Adrenal gland (tissue), 12 donors: Measurements from ENCODE around the gene RNF138. TPM values are rescaled to one million over a fixed set of nuclear protein-coding genes. Genes with fewer than 3 reads are reported as not detected.

ENCODE experiments used
- DNase-seq, 7 donors: peaks; one replicate each; pipeline ENCODE4 v3.0.0-alpha.2; 2019 to 2020
- H3K27ac ChIP-seq, 5 donors: fragments of 200-600 bp; sonication (generic) in 4 of 5; 1 replicate in 3 of 5; 2 replicates in 2 of 5; pipeline versions ENCODE4 v1.5.1 to v1.8.0; 2016 to 2020; ENCODE audit warnings: mild to moderate bottlenecking in 1 of 5
- H3K27me3 ChIP-seq: fragments of 200-600 bp; 2 replicates; pipeline ENCODE4 v1.8.0; 2021
- H3K36me3 ChIP-seq, 2 donors: fragments of 200-600 bp; replicated peaks in 1 of 2; 1 replicate in 1 of 2; 2 replicates in 1 of 2; pipeline versions ENCODE4 v1.5.1 to v1.8.0; 2018 to 2022
- H3K4me1 ChIP-seq, 2 donors: fragments of 200-600 bp; replicated peaks in 1 of 2; 1 replicate in 1 of 2; 2 replicates in 1 of 2; pipeline versions ENCODE4 v1.5.1 to v1.8.0; 2018 to 2021
- H3K4me3 ChIP-seq, 4 donors: fragments of 200-600 bp; sonication (generic) in 3 of 4; one replicate each; pipeline ENCODE4 v1.5.1; 2016 to 2018
- H3K9me3 ChIP-seq, 3 donors: fragments of 200-600 bp; sonication (generic) in 1 of 3; replicated peaks in 1 of 3; 1 replicate in 2 of 3; 2 replicates in 1 of 3; pipeline versions ENCODE4 v1.5.1 to v1.8.0; 2016 to 2021
- POLR2A ChIP-seq, 2 donors: fragments of 450-650 bp; IDR thresholded peaks; one replicate each; pipeline ENCODE4 v1.6.1; 2017; ENCODE audit warnings: antibody characterized with exemption in 2 of 2, mild to moderate bottlenecking in 2 of 2, moderate library complexity in 1 of 2
- WGBS, 4 donors: extraction: QIAGEN DNeasy Blood & Tissue Kit in 2 of 4; methylation state at CpG; one replicate each; pipeline versions ENCODE4 v1.1.5 to v1.1.7; 2013 to 2017; 5-methylcytosine and 5-hydroxymethylcytosine counted together
- intact Hi-C, 2 donors: fragments of 100-400 bp; cut with DNase I; formaldehyde crosslinking; loops; one replicate each; pipeline versions ENCODE4 v1.14.1 to v1.15.0; 2022 to 2023
- polyA plus RNA-seq, 3 donors: library from polyadenylated mRNA; stranded (reverse); fragments of 200-250 nt in 2 of 3; fragments of 350-450 nt in 1 of 3; fragmentation: Illumina TruSeq in 1 of 3; extraction: RNeasy Lipid Tissue Mini Kit (QIAGEN cat#74804) in 1 of 3; gene quantifications; one replicate each; pipeline ENCODE4 v1.2.3, GENCODE V29; 2013 to 2014
- total RNA-seq, 9 donors: library from RNA; depleted of rRNA in 4 of 9; stranded (reverse); fragments of >200 nt in 4 of 9; fragments of 120-200 nt in 1 of 9; fragmentation: NEBNext Ultra II Directional in 1 of 9; extraction: Animal tissue kit (Norgen Biotek cat#: 25700) in 1 of 9; gene quantifications; one replicate each; pipeline versions ENCODE4 v1.1.0 to v1.2.4, GENCODE V29; 2013 to 2023
- TF ChIP-seq, protein P1 (sequence below), 6 experiments: fragments of 450-650 bp in 4 of 6; fragments of 200-600 bp in 2 of 6; sonication (generic) in 1 of 6; IDR thresholded peaks; 1 replicate in 5 of 6; 2 replicates in 1 of 6; pipeline versions ENCODE4 v1.5.1 to v1.8.0; 2016 to 2021; ENCODE audit warnings: antibody characterized with exemption in 6 of 6, mild to moderate bottlenecking in 2 of 6, moderate library complexity in 1 of 6
- donor health status: healthy with polysubstance abuse.
- donor health status: Bipolar disorder and iron deficiency.
- donor health status: DM: yes; HTN: yes; CAD: no.
- donor health status: DM: no; HTN: no; CAD: no.
- donor health status: DM: no; HTN: no; CAD: no.
- donor health status: DM: yes; HTN: yes; CAD: no.

RNF138 gene
- total and polyA plus RNA-seq, 12 donors, result 5.2 to 41.6 (median 15.2) TPM

GRCh38 chr18:32148185-32148870, 56.7 kb downstream of the RNF138 start:
- TF ChIP-seq, protein P1, sequence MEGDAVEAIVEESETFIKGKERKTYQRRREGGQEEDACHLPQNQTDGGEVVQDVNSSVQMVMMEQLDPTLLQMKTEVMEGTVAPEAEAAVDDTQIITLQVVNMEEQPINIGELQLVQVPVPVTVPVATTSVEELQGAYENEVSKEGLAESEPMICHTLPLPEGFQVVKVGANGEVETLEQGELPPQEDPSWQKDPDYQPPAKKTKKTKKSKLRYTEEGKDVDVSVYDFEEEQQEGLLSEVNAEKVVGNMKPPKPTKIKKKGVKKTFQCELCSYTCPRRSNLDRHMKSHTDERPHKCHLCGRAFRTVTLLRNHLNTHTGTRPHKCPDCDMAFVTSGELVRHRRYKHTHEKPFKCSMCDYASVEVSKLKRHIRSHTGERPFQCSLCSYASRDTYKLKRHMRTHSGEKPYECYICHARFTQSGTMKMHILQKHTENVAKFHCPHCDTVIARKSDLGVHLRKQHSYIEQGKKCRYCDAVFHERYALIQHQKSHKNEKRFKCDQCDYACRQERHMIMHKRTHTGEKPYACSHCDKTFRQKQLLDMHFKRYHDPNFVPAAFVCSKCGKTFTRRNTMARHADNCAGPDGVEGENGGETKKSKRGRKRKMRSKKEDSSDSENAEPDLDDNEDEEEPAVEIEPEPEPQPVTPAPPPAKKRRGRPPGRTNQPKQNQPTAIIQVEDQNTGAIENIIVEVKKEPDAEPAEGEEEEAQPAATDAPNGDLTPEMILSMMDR (IDR thresholded peaks at IDR 0.05), result no peak
- TF ChIP-seq POLR2A (IDR thresholded peaks at IDR 0.05), result no peak
- Histone ChIP-seq H3K9me3 (no peaks in the 10 kb centered on the region), H3K4me3 (no peak overlapping the region)

GRCh38 chr18:32152705-32153448, 61.2 kb downstream of the RNF138 start:
- Histone ChIP-seq H3K4me3 (no peak overlapping the region), H3K4me1 (no peaks in the 10 kb centered on the region), H3K9me3 (no peaks in the 10 kb centered on the region), H3K27ac (no peak overlapping the region), H3K36me3 (no peaks in the 10 kb centered on the region), H3K27me3 (no peaks in the 10 kb centered on the region)
- WGBS, 4 donors, result 79 to 87% (median 83%) methylated on average over 4 to 5 of the region's 5 CpGs
- DNase-seq, result no peak
- intact Hi-C loops, result loop anchor here in 1 of 2 donors (10.0 kb wide), 1 partner anchor 322 kb away; the partner anchor contains the start of gene GAREM1
- TF ChIP-seq POLR2A (IDR thresholded peaks at IDR 0.05), result no peak
- TF ChIP-seq, protein P1 (IDR thresholded peaks at IDR 0.05), result no peak

More at GRCh38 chr18:32148185-32148870, 56.7 kb downstream of the RNF138 start:
- intact Hi-C loops, result no loop called here
- H3K4me1 ChIP-seq, result no peaks in the 10 kb centered on the region
- WGBS, 4 donors, result 69 to 74% (median 73%) methylated on average over 2 of the region's 2 CpGs
- H3K27me3 ChIP-seq, result no peaks in the 10 kb centered on the region
- H3K27ac ChIP-seq, result no peak overlapping the region
- no peak for DNase-seq
- no peaks in the 10 kb centered on the region for H3K36me3 ChIP-seq

GRCh38 chr18:32156855-32157254, 65.2 kb downstream of the RNF138 start:
- Histone ChIP-seq H3K36me3 (no peaks in the 10 kb centered on the region), H3K27me3 (no peaks in the 10 kb centered on the region), H3K27ac (no peak overlapping the region), H3K9me3 (no peaks in the 10 kb centered on the region), H3K4me1 (peaks cover 0 to 7% of the 10 kb centered on the region in 2 donors), H3K4me3 (no peak overlapping the region)
- no peak for DNase-seq
- intact Hi-C loops, result loop anchor here in 1 of 2 donors (5.0 to 10.0 kb wide), 2 partner anchors 318 to 395 kb away; partner anchors contain the start of gene GAREM1
- TF ChIP-seq, protein P1 (IDR thresholded peaks at IDR 0.05), result no peak
- no peak for TF ChIP-seq POLR2A (IDR thresholded peaks at IDR 0.05)

- Histone ChIP-seq H3K4me1 (peaks cover 0 to 7% of the 10 kb centered on the region in 2 donors), H3K4me3 (no peak overlapping the region), H3K36me3 (no peaks in the 10 kb centered on the region), H3K27me3 (no peaks in the 10 kb centered on the region), H3K27ac (no peak overlapping the region), H3K9me3 (no peaks in the 10 kb centered on the region)
- intact Hi-C loops, result loop anchor here in 1 of 2 donors (5.0 to 10.0 kb wide), 2 partner anchors 317 to 395 kb away; partner anchors contain the start of gene GAREM1
- TF ChIP-seq, protein P1 (IDR thresholded peaks at IDR 0.05), result no peak
- TF ChIP-seq POLR2A (IDR thresholded peaks at IDR 0.05), result no peak
- DNase-seq, result no peak
- 71 to 74% (median 72%) methylated on average over 5 of the region's 5 CpGs for WGBS, 4 donors
Observed at GRCh38 chr18:32157580-32157979, 65.9 kb downstream of the RNF138 start.
